ENCODE results near the gene RPL21. TPM values are rescaled to one million over a fixed set of nuclear protein-coding genes. Genes with fewer than 3 reads are reported as not detected.

RPL21 gene
- total RNA-seq: 1,000 to 10,000 TPM in 2 of 4 donors, 100 to 1,000 TPM in 2; 398 to 1,284 (median 964) TPM

- H3K36me3 ChIP-seq: peaks cover 0 to 26% (median 13%) of the 10 kb centered on the region in 3 donors
- no peaks in the 10 kb centered on the region for H3K9me3 ChIP-seq
- intact Hi-C loops (cut with DNase I): loop anchor here (10.0 kb wide), 1 partner anchor 77 kb away; the partner anchor contains the start of gene USP12
- peak within 1 kb of the TSS; percentile 93 to 98 (median 96) for H3K27ac ChIP-seq
- H3K27me3 ChIP-seq: no peaks in the 10 kb centered on the region
- 0% methylated on average over 21 to 23 of the region's 69 CpGs for WGBS, 2 donors
- peak within 1 kb of the TSS; percentile 77 to 97 (median 86) for H3K4me3 ChIP-seq
- DNase-seq: peak; percentile 80
- peak in 1 of 6 experiments; percentile 13 for TF ChIP-seq CTCF (IDR thresholded peaks at IDR 0.05)
- TF ChIP-seq POLR2A (IDR thresholded peaks at IDR 0.05): peak in 3 of 4 donors; percentile 70 to 92 (median 72)
- peaks cover 10 to 56% (median 36%) of the 10 kb centered on the region in 3 donors for H3K4me1 ChIP-seq
These were observed at the start of gene RPL21 for GRCh38 chr13:27251166-27252091. Gene RPL21 (plus strand): TSS chr13:27251558. CDS start chr13:27253777, 2,219 bp downstream.

- H3K36me3 ChIP-seq: no peaks in the 10 kb centered on the region
- 85 to 100% methylated on average over 1 of the region's 1 CpG for WGBS, 2 donors
- TF ChIP-seq POLR2A (IDR thresholded peaks at IDR 0.05) (no peak), CTCF (IDR thresholded peaks at IDR 0.05) (no peak)
- no peaks in the 10 kb centered on the region for H3K9me3 ChIP-seq
- no peak overlapping the region for H3K4me3 ChIP-seq
- no peaks in the 10 kb centered on the region for H3K4me1 ChIP-seq
- no peak for DNase-seq
- no peak overlapping the region for H3K27ac ChIP-seq
- intact Hi-C loops (cut with DNase I): no loop called here
- H3K27me3 ChIP-seq: peaks cover 0 to 24% (median 0%) of the 10 kb centered on the region in 4 donors
These were observed 49.7 kb upstream of the RPL21 start for GRCh38 chr13:27201661-27202060.

- Histone ChIP-seq H3K4me3 (no peak overlapping the region), H3K36me3 (no peaks in the 10 kb centered on the region), H3K27ac (no peak overlapping the region), H3K9me3 (no peaks in the 10 kb centered on the region), H3K4me1 (no peaks in the 10 kb centered on the region), H3K27me3 (peaks cover 0 to 13% (median 0%) of the 10 kb centered on the region in 4 donors)
- DNase-seq: no peak
- intact Hi-C loops (cut with DNase I): no loop called here
- TF ChIP-seq CTCF (IDR thresholded peaks at IDR 0.05) (no peak), POLR2A (IDR thresholded peaks at IDR 0.05) (no peak)
- 83 to 89% methylated on average over 4 of the region's 4 CpGs for WGBS, 2 donors
These were observed 48.2 kb upstream of the RPL21 start for GRCh38 chr13:27203186-27203585.

- Histone ChIP-seq H3K36me3 (no peaks in the 10 kb centered on the region), H3K9me3 (no peaks in the 10 kb centered on the region), H3K27me3 (peaks cover 0 to 12% (median 0%) of the 10 kb centered on the region in 4 donors), H3K4me1 (no peaks in the 10 kb centered on the region), H3K27ac (no peak overlapping the region), H3K4me3 (no peak overlapping the region)
- intact Hi-C loops (cut with DNase I): no loop called here
- WGBS, 2 donors: 56 to 91% methylated on average over 2 to 3 of the region's 3 CpGs
- no peak for DNase-seq
- TF ChIP-seq POLR2A (IDR thresholded peaks at IDR 0.05) (no peak), CTCF (IDR thresholded peaks at IDR 0.05) (peak in 4 of 6 experiments; percentile 12 to 47 (median 21))
These were observed 47.5 kb upstream of the RPL21 start for GRCh38 chr13:27203854-27204253.

GRCh38 chr13:27208514-27208913 is 42.8 kb upstream of the RPL21 start:
- intact Hi-C loops (cut with DNase I): no loop called here
- no peak for TF ChIP-seq CTCF (IDR thresholded peaks at IDR 0.05)
- TF ChIP-seq POLR2A (IDR thresholded peaks at IDR 0.05): no peak
- no peaks in the 10 kb centered on the region for H3K4me1 ChIP-seq

More at GRCh38 chr13:27208514-27208913, 42.8 kb upstream of the RPL21 start:
- H3K27me3 ChIP-seq: no peaks in the 10 kb centered on the region
- H3K4me3 ChIP-seq: no peak overlapping the region
- H3K36me3 ChIP-seq: no peaks in the 10 kb centered on the region
- H3K9me3 ChIP-seq: no peaks in the 10 kb centered on the region
- 92 to 100% methylated on average over 1 of the region's 1 CpG for WGBS, 2 donors
- H3K27ac ChIP-seq: no peak overlapping the region
- DNase-seq: no peak
